ENCODE data around the gene SULT4A1. TPM values are rescaled to one million over a fixed set of nuclear protein-coding genes. Genes with fewer than 3 reads are reported as not detected.

Gene SULT4A1
- total RNA-seq, 1 donor from 2014 or later: 1.7 TPM

GRCh38 chr22:43830931-43831560, 31.3 kb downstream of the SULT4A1 start:
- no peak for DNase-seq (ENCODE audit: low spot score)

DNA sequence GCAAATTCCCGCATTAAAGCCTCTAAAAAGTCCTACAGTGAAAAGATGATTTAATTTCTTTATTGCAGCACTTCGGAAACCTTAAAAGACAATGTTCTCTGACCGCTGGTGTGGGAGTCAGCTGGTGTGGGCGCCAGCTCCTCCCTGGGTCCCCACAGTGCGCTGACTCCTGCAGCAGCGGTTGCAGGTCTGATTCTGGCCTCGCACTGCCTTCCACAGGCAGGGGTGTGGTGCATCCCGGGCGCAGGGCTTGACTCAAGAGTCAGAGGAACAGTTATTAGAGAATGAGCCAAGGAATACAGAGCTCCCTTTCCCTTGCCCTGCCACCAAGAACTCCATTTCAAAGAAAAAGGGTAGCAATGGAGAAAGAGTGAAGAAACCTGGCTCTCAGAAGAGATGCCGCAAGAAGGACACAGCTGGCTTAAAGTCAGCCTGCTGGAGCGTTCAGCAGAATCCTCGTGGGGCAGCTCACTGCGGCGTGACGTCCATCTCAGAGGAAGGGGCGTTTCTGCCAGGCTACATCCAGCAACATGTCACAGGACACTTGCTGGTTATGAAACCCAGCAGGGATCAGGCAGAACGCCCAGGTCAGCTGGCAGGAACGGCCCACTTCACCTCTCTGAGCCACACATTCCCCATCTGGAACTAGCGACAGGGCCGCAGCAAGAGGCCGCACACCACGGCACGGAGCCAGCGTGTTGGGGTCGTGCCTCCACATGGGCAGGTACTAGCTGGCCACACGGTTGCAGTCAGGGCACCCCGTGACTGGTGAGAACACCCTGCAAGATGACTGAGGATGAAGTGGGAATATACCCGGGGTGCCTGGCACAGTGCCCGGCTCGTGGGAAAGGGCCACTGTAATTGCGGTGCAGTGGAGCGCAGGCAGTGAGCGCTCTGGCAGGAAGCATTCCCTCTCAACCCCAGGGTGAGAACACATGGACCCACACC, 32.1 kb downstream of the SULT4A1 start:
- no peak for DNase-seq (ENCODE audit: low spot score)

DNA sequence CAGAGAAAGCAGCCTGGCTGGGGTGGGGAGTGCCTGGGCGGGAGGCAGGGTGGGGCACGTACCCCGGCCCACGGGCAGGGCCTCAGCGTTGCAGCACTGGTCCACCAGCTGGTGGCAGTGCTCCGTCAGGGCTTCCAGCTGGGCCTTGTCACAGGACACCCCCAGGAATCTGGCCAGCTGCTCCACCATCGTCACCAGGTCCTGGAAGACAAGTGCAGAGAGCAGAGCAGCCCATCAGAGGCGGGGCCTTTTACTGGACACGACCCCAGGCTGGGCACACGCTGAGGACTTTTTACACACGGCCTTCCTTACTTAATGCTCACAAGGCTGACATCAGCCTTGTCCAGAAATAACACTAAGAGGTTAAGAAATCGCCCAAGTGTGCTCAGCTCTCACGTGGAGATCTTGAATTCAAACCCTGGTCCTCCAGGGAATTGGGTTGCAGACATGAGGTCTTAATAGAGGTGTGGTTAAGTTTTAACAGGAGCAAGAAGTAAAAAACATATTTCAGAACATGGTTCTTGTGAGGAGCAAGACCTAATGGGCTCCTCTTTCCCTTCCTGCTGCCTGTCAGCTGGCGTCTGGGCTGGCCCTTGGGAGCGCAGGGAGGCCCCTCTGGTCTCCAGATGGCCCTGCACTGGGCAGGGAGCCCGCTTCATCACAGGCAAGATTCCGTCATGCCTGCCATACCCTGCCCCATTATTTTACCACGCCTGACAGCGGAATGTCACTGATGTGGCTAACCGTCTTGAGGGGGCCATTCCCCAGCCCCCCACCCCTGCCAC, 33.1 kb downstream of the SULT4A1 start:
- DNase-seq (ENCODE audit: low spot score): peak; percentile 87

- DNase-seq (ENCODE audit: low spot score): no peak
Observed at GRCh38 chr22:43828725-43828997, 33.7 kb downstream of the SULT4A1 start.

GRCh38 chr22:43827926-43828724, 34.2 kb downstream of the SULT4A1 start:
- DNase-seq (ENCODE audit: low spot score): peak; percentile 84

DNA sequence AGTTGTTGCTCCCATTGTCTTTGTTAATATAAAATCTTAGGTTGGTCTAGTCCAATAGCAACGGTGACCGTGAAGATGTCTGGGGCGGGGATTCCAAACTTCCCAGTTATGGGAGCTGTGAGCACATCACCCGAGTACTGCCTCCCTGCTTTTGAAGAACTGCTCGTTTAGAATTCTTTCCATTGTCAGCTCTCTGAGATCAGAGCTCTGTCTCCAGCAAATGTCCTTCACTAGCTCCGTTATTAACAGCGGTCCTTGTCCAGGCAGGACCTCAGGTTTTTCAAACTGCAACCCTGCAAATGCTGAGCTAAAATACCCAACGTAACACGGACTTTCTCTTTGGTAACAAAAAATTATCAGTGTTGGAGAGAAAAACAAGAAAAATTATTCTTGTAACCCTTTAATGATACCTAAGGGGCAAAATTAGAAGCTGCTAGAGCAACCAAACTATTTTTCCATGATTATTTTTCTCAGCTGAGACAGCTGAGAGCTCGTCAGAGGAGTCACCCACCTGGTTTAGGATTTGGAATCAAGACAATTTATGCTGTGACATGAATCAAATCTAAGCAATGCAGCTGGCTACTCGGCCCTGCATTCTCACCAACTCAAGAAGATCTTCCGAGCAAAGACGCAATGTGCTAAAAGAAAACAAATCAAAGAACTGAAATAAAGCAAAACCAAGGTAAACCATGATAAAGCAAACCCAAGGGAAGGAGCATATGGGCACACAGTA, 35.1 kb downstream of the SULT4A1 start:
- DNase-seq (ENCODE audit: low spot score): peak; percentile 39

DNA sequence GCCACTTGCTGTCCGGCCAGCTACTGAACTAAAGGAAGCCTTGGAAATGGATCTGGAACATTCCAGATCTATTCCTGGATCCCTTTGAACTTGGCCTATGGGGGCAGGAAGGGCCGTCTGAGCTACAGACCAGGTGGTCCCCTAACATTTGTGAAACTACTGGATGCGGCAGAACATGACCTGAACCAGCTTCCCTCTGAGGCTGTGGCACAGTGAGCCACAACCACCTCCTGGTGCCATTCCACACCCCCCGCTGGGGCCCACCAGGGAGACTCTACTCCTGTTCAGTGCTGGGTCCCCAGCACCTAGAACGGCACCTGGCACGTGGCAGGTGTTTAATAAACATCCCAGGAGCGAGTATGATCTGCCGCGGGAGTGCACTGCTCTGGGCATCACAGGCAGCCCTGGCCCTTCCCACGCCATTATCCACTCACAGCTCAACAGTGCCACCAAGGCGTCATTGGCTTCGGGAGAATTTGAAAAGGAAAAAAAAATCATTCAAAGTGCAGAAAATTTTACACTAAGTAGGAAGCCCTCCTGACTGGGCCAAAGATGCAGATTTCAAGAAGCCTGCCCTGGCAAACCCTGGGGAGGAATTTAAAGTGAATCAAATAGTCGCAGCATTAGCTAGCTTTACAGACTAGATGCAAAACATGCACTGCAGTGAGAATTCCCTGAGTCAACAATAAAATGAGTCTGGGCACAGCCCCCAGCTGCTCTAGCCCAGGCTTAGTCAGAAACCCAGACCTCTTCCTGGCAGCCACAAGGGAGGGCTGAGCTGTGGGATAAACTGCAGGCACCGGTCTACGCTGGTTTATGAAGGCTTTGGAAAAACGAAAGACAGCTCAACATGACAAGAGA, 35.9 kb downstream of the SULT4A1 start:
- peak; percentile 60 for DNase-seq (ENCODE audit: low spot score)

GRCh38 chr22:43825651-43826050, 36.7 kb downstream of the SULT4A1 start:
- DNase-seq (ENCODE audit: low spot score): peak; percentile 22

- DNase-seq (ENCODE audit: low spot score): peak; percentile 60
Observed at GRCh38 chr22:43824724-43825420, 37.4 kb downstream of the SULT4A1 start.

DNA sequence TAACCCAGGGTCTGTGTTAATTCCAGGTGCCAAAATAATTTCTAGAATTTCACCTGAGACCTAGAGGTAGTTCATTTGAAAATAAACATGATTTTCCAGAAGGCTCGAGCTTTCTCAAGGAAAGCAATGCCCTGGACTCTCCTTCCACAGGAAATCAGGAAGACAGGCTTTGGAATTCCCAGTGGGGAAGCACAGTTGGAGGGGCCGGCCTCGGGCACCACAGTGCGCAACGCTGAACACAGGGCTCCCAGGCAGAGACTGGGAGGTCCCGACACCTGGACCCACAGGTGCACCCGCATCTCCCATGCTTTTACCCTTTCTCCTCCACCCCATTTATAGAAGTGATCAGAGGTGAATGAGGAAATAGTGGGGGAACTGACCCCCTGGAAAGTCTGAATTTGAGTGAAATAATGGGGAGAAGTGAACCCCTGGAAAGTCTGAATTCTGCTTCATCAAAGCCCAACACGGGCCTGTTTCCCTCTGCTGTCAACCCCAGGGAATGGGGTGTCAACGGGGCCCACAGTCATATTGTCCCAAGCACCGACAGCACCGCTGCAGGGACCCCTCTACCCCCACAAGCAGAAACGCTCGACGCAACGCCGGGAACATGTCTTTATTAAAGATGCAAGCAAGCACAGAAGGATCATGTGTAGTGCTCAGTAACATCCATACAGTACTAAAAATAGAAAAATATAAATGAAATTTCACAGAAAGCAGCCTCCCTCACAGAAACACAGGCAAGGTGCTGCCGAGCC, 38.2 kb downstream of the SULT4A1 start:
- peak; percentile 69 for DNase-seq (ENCODE audit: low spot score)

GRCh38 chr22:43823353-43823908, 38.9 kb downstream of the SULT4A1 start:
- peak; percentile 88 for DNase-seq (ENCODE audit: low spot score)

DNA sequence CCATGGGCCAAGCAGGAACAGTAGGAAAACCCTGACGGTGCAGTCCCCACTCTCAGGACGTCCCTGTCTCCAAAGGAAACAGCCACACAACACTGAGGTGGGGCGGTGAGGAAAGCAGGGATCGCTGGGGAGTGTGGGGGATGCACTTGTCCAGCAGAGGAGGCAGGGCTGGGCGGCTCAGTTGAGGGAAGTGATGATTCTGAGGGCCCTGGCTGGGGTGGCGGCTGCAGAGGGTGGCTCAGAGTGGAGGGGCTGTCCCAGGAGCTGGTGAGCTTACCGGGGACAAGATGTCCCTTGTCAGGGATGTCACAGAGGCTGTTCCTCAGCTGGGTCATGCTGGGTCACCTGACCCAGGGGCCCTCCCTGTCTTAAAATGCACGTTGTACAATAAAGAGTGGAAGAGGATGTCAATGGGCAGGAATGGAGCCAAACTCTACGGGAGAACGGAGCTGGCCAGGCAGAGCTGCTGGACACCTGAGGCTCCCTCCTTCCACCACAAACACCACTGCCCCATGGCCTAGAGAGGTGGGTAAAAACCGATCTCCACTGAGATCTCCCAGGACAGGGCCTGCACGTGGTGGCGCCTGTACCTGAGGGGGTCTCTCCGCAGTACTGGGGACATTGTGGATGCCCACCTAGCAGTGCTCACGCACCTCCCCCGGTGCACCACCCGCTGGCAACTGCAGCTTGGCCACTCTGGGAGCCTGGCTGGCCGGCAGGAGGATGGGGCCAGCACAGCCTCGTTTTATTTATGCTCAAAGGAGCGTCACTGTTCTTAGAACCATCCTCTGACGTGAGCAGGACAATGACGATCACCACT, 40.5 kb downstream of the SULT4A1 start:
- DNase-seq (ENCODE audit: low spot score): peak; percentile 78

DNA sequence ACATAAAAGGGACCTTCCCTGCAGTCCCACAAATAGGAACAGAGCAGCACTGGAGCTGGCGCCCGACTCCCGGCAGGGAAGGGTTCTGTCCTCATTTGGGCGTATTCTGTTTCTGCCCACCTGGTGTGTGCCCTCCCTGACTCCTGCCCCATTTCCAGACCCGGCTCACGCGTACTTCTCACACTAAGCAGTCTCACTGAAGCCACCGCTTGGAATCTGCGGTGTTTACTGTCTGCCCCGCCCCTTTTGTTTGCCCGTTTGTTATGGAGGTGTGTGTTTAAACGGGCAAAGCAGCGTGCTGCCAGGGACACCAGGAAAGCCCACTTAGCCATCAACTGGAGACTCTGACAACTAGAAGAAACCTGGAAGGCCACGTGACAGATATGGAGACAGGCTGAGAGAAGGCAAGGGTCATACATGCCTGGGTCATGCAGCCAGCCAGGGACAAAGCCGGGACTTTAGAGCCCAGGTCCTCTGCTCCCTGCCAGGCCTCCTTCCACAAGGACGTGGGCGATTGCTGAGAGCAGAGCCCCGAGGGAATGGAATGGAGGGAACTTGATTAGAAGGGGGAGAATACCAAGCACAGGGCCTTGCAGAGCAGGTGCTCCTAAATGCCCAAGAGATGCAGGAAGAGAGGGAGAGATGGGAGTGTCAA, 41.5 kb downstream of the SULT4A1 start:
- peak; percentile 76 for DNase-seq (ENCODE audit: low spot score)

DNA sequence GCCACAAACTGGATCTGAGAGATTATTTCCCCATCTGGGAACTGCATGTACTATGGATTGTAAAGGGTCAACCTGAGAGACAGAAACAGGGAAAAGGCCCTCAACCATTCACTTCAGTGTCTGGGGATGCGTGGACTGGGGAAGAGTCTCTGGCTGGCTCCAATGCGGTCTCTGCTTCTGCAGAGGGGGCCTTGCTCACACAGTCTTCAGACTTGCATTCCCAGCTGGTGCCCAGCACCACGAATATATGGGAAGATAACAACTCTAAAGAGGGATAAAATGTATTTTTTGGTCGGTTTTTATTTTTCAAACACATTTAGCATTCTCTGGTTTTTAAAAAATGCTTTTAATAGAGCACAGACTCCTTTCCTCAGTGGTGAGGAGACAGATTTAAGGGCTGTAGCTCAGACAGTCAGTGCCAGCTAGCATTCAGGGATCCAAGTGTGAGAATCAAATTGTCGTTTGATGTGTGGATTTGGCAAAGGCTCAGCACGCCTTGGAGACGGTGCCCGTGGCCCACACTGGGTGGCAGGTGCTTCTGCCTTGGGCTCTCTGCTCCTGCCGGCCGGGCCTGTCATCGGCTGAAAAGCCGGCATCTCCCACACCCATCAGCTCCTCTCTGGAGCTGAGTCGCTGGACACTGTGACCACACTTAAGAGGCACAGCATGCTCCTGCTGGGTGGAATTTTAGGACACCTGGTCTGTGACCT, 42.2 kb downstream of the SULT4A1 start:
- peak; percentile 69 for DNase-seq (ENCODE audit: low spot score)

DNA sequence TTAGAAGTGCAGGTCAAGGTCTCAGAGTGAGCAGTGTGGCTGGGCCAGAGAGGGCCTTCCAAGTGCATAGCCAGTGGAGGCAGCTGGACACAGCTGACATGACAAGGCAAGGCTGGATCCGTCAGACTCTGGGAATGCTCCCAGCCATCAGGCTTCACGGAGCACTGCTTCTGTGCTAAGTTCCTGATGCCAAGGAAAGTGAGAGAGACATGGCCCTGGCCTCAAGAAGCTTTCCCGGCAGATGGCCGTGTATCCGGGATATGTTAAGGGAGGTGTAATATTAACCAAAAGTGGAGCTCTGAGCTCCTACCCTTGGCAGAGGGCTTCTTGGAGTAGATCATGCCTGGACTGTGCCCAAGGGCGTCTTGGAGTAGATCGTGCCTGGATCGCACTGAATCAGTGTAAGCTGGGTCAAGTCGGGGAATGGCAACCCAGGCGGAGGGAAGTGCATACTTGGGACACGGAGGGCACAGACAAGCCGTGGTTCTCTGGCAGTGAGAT, 42.8 kb downstream of the SULT4A1 start:
- DNase-seq (ENCODE audit: low spot score): peak; percentile 87

Data from mesenteric fat pad (tissue), 1 donor.